GM08714 (cell line): ENCODE data around the gene ZNF609.
"Not testable (repeated sequence)": the region's sequence is repeated elsewhere in the genome, so short reads cannot be mapped to it uniquely, and the experiment has no call there.

ENCODE experiments used
- H3K4me3 ChIP-seq: fragments of 200-500 bp; sonication (Bioruptor generic); 2 replicates; pipeline ENCODE4 v1.5.1; 2014; ENCODE audit warnings: mild to moderate bottlenecking, low read length, inconsistent platforms
- ZNF274 ChIP-seq: IDR thresholded peaks from 2 replicates; pipeline ENCODE4 v1.6.1; 2012; ENCODE audit warnings: mild to moderate bottlenecking, low read depth, low read length

ZNF609 gene

DNA sequence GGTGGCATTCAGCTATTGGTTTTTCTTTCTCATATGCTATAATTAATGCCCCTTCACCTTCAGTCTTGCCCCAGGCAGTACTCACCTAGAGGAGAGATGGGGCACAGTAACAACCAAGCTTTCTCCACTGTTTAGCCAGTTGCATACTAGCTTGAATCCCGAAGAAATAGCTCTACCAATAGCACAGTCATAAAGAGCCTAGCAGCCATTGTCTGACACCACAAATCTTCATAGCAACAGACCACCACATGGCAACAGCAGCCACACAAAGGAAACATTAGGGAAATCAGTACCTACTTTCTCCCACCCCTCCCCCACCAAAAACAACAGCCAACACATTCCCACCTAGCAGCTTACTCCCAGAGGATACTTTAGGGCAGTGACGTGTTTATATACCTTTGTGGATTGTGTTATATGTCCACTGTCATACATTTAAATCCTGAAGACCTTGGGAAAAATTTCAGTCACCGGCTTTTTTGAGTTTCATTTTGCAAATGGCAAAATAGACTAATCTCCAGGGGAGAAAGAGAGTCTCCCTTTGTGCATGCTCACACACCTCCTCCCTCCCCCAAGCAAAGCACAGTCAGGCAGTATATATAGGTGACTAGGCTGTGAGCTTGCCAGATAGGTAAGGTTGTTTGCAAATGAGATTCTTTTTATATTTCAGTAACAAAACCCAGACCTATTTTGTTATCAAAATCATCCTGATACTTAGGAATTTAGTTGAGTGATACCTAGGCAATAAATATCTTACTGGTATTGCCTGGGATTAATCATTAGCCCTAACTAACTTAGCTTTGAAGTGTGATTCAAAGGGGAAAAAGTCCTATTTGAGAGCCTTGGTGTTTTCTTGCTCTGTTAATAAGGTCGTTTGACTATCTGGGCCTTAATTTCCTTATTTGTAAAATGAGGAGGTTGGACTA is 174.5 kb downstream of the ZNF609 start:
- no peak for TF ChIP-seq ZNF274
- H3K4me3 ChIP-seq: peak overlapping the region; percentile 73

DNA sequence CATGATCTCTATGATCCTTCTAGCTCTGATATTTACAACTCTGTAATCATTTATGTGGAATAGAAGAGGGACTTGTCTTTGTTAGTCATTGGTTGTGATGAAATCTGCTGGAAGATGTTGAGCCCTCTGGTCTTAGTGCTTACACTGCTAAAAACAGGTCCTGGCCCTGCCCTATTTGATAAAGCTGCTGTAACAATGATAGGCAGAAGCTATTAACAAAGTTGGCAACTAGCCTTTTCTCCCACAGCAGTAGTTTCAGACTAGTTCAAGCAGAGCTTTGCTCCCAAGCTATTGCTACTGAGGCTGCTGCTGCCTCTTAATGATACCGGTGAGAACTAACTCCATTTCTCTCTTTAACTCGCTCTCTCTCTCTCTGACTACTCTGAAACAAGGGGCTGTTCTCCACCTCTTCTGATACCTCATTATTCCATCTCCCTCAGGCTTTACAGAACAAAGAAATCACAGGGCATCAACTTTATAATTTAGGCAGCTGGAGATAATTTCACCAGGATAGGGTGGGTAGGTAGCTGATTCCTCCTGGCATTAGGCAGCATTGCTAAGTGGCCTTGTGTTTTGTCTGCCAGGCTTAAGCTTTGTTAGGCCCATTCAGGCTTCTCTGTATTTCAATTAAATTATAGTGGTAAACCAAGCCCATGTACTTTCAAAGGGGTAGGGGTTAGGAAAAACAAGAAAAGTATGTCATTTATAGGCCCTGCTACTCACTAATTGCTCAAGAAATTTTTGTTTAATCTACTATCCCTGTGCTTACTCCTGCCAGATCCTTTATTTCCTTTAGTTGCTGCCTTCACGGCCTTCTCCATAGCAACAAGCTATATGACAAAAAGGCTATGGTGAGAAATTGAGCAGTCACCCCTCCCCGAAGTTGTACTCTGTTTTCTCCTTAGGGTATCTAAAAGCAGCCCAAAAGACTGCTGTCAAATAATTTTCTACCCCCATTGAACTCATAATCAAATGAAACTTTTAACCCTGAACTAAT is 175.4 kb downstream of the ZNF609 start:
- peak overlapping the region; percentile 3 for H3K4me3 ChIP-seq

DNA sequence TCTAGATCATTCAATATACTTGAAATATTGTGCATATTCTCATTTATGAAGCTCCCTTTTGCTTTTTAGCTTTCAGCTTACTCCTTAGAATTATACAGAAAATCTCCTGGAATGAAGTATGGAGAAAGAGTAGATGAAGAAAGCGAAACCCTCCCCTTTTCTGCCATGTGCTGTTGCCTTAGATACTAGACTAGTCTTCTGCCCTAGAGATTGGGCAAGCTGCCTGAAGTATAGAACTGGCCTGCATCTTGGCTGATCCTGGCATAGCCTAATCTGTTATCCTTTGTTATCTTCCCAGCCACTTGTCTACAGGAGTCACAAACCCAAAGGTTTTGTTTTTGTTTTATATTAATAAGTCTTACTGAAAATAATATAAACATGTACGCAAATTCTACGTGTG is 176.2 kb downstream of the ZNF609 start:
- H3K4me3 ChIP-seq: no peak overlapping the region
- no peak for TF ChIP-seq ZNF274

More for the DNA sequence above, 175.4 kb downstream of the ZNF609 start:
- TF ChIP-seq ZNF274: no peak

DNA sequence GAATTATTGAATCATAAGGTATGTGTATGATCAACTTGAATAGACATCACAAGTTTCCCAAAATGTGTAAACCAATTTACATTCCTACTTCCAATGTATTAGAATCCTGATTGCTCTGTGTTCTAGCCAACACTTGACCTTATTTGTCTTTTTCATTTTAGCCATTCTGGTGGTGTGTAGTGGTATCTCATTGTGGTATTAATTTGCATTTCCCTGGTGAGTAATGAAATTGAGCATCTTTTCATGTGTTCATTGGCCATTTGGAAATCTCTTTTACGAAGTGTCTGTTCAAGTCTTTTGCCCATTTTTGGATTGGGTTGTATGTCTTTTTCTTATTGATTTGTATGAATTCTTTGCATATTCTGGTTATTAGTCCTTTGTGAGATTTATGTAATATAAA is 177.0 kb downstream of the ZNF609 start:
- no peak overlapping the region for H3K4me3 ChIP-seq
- no peak for TF ChIP-seq ZNF274

DNA sequence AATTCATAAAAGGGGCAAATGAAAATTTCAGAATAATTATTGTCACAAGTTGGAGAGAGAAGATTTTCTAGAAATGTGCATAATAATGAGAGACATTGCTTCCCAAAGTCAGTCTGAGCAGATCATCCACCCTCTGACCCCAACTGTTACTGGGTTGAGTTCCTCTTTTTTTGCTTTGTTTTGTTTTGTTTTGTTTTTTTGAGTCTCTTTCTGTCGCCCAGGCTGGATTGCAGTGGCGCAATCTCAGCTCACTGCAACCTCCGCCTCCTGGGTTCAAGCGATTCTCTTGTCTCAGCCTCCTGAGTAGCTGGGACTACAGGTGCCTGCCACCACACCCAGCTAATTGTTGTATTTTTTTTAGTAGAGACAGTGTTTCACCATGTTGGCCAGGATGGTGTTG is 179.4 kb downstream of the ZNF609 start:
- not testable (repeated sequence) for H3K4me3 ChIP-seq

DNA sequence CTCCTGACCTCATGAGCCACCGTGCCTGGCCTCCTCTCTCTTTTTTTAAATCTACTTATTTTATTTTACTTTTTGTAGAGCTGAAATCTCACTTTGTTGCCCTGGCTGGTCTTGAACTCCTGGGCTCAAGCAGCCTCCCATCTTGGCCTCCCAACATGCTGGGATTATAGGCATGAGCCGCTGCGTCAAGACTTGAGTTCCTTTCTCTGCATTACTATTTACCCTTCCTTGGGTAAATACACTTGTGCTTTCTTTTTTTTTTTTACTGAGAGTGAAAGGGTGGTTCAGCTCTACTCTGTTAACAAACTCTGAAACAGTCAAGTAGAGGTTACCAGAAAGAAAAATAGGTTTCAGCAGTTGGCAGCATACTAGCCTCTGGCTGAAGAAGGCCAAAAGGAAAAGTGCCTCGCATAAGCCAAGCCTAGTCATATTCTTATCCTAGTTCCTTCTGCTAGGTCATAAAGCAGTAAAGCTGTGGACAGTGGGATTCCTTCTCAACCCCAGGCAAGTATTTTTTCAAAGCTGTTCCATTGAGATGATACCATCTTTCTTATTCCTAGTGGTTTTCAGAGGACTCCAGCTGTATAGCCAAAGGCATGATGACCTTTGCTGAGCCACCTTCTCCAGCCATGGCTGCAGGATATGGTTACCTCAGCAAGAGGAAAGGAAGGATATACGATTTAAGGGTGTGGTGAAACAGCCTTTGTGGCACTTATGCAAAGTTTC is 179.9 kb downstream of the ZNF609 start:
- H3K4me3 ChIP-seq: no peak overlapping the region
- no peak for TF ChIP-seq ZNF274

DNA sequence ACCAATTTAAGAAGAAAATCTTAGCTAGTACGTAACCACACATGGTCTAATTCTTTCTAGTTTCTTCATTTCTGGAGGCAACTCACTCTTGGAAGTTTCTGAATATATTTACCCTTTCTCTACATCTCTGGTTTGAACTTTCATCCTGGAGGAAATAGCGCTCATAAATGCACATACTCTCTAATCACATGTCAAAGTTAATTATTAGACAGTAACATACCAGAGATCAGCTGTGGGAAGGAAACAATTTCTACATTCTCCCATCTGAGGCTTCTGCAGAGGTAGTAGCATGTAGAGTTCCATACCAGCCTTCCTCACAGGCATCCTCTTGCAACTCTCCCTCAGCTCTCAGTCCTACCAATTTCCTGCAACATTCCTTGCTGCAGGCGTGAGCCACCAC is 182.5 kb downstream of the ZNF609 start:
- H3K4me3 ChIP-seq: no peak overlapping the region
- TF ChIP-seq ZNF274: no peak

DNA sequence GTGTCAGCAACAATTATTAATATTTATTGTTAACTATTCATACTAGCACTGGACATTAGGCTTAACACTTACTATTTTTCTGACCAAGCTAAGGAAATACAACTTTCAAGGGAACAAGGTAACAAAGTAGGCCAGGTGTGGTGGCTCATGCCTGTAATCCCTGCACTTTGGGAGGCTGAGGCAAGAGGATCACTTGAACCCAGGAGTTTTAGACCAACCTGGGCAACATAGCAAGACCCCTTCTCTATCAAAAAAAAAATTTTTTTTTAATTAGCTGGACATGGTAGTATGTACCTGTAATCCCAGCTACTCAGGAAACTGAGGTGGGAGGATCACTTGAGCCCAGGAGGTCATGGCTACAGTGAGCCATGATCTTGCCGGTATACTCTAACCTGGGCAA is 183.3 kb downstream of the ZNF609 start:
- TF ChIP-seq ZNF274: no peak

DNA sequence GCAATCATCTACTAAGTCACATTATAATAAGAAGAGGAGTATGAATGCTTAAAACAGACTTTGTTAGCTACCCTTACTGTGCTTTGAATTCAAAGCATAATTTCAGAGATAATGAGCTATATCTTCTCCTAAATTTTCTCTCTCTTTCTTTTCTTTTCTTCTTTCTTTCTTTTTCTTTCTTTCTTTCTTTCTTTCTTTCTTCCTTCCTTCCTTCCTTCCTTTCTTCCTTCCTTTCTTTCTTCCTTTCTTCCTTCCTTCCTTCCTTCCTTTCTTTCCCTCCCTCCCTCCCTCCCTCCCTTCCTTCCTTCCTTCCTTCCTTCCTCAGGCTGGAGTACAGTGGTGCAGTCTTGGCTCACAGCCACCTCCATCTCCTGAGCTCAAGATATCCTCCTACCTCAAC is 184.4 kb downstream of the ZNF609 start:
- not testable (repeated sequence) for H3K4me3 ChIP-seq

More for the DNA sequence above, 183.3 kb downstream of the ZNF609 start:
- no peak overlapping the region for H3K4me3 ChIP-seq

DNA sequence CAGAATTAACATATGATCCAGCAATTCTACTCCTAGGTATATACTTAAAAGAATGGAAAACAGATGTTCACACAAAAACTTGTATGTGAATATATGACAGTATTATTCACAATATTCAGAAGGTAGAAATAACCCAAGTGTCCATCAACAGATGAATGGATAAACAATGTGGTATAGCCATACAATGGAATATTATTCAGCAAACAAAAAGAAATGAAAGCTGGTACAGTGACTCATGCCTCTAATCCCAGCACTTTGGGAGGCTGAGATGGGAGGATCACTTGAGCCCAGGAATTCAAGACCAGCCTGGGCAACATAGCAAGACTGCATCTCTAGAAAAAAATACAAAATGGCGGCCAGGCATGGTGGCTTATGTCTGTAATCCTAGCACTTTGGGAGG is 185.6 kb downstream of the ZNF609 start:
- no peak overlapping the region for H3K4me3 ChIP-seq
- no peak for TF ChIP-seq ZNF274

DNA sequence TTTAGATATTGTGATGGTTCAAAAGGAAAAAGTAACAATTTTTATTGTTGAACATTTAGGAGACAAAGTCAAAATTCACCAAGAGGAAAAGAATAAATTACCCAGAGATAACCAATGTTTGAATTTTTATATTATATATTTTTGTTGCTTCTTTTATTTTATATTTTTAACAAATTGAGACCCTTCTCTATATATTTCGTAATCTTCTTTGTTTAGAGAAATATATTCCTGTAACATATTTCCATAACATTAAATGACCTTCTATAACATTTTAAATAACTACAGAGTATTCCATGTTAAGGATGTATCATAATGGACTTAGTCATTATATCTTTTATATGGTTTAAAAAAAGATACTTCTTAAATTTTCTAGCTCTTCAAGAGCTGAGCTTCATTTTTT is 187.0 kb downstream of the ZNF609 start:
- TF ChIP-seq ZNF274: no peak
- H3K4me3 ChIP-seq: no peak overlapping the region

DNA sequence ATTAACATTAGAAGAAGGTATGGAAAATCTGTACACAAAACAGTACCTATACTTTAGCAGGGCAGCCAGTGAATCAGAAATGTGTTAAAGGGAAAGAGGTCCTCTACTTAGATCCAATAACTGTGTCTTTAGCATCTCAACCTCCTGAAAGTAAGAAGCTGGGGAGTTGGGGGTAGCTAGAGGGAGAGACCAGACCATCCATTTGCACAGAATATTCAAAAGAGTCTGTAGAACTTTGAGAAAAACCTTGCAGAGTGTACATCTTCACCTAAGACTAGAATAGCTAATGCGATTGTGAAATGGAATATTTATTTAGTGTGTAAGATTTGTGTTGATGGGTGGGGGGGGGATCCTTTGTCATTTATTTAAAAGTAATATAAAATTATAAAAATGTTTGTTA is 190.2 kb downstream of the ZNF609 start:
- no peak overlapping the region for H3K4me3 ChIP-seq
- TF ChIP-seq ZNF274: no peak

DNA sequence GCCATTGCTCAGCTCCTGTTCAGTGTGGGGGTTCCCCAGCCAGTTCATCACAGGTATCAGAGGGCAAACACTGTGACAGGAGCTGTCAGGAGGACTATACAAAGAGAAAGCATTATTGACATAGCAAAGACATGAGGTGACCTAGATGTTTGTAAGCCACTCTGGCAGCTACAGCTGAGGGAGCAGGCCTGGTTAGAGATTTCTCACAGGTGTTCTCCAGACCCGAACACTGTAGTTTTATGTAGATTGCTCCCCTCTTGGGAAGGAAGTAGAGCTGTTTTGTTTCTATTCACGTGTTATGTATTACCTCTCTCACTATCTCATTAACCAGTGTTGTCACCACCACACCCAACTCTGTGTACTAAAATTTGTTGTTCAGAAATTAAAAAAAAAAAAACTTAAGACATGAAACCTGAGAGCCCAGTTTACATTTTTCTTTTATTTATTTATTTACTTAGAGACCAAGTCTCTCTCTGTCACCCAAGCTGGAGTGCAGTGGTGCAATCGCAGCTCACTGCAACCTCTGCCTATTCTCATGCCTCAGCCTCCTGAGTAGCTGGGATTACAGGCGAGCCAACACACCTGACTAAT is 191.3 kb downstream of the ZNF609 start:
- peak overlapping the region; percentile 34; the same call in 1 of the 2 replicates for H3K4me3 ChIP-seq
- no peak for TF ChIP-seq ZNF274

DNA sequence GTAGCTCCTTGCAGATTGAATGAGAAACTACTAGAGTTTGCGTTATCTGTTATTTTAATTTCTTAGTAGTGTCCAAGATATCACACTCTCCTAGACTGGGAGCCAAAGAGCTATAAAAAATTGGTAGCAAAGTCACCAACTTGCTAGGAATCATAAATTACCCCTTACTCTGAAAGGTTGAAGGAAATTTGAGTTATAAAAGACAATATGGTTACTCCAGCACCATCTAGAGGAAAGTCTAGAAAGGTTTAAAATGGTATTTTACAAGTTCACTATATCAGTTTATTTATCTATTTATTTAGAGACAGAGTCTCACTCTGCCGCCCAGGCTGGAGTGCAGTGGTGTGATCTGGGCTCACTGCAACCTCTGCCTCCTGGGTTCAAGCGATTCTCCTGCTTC is 193.4 kb downstream of the ZNF609 start:
- no peak overlapping the region for H3K4me3 ChIP-seq
- no peak for TF ChIP-seq ZNF274
